Testis (tissue), 3 donors: ENCODE results near the gene MIR17HG. TPM values are rescaled to one million over a fixed set of nuclear protein-coding genes. Genes with fewer than 3 reads are reported as not detected.

Source experiments
- DNase-seq: peaks from one replicate; pipeline ENCODE4 v3.0.0-alpha.2; 2019
- H3K27ac ChIP-seq, 2 donors: fragments of 200-600 bp; sonication (generic); one replicate each; pipeline ENCODE4 v1.5.1; 2019
- H3K27me3 ChIP-seq: fragments of 200-600 bp; sonication (generic); one replicate; pipeline ENCODE4 v1.5.1; 2019
- H3K36me3 ChIP-seq: fragments of 200-600 bp; sonication (generic); one replicate; pipeline ENCODE4 v1.5.1; 2017; ENCODE audit warnings: low read depth; ENCODE audit errors: missing control alignments
- H3K4me1 ChIP-seq: fragments of 200-600 bp; sonication (generic); one replicate; pipeline ENCODE4 v1.5.1; 2019
- H3K4me3 ChIP-seq, 2 donors: fragments of 200-600 bp; sonication (generic); one replicate each; pipeline ENCODE4 v1.5.1; 2017 to 2019
- H3K9me3 ChIP-seq: fragments of 200-600 bp; sonication (generic); one replicate; pipeline ENCODE4 v1.5.1; 2017
- POLR2A ChIP-seq: fragments of 450-650 bp; IDR thresholded peaks from one replicate; pipeline ENCODE4 v1.6.1; 2017; ENCODE audit warnings: antibody characterized with exemption, mild to moderate bottlenecking, moderate library complexity
- WGBS, 2 donors: methylation state at CpG; one replicate each; pipeline ENCODE4 v1.1.5; 2018; 5-methylcytosine and 5-hydroxymethylcytosine counted together
- intact Hi-C: fragments of 100-400 bp; cut with DNase I; formaldehyde crosslinking; loops from one replicate; pipeline ENCODE4 v1.15.1; 2023; ENCODE audit warnings: low total_unique reads
- polyA plus RNA-seq: library from polyadenylated mRNA; stranded (reverse); fragments of 350-450 nt; fragmentation: Illumina TruSeq; extraction: RNeasy Lipid Tissue Mini Kit (QIAGEN cat#74804); gene quantifications from one replicate; pipeline ENCODE4 v1.2.3, GENCODE V29; 2014; ENCODE audit warnings: low read depth, low replicate concordance; ENCODE audit not compliant: insufficient read depth
- total RNA-seq, 2 donors: library from RNA; depleted of rRNA; stranded (reverse); fragments of >200 nt; gene quantifications; one replicate each; pipeline ENCODE4 v1.2.3, GENCODE V29; 2016
- TF ChIP-seq, protein P1 (sequence below), 3 experiments: fragments of 450-650 bp in 2 of 3; fragments of 200-600 bp in 1 of 3; sonication (generic) in 1 of 3; IDR thresholded peaks; one replicate each; pipeline ENCODE4 v1.5.1; 2016 to 2019; ENCODE audit warnings: antibody characterized with exemption in 3 of 3, mild to moderate bottlenecking in 2 of 3, moderate library complexity in 1 of 3

The MIR17HG gene
- total and polyA plus RNA-seq, 3 donors from 2014 or later = 3.3 to 7.7 (median 7.4) TPM

DNA sequence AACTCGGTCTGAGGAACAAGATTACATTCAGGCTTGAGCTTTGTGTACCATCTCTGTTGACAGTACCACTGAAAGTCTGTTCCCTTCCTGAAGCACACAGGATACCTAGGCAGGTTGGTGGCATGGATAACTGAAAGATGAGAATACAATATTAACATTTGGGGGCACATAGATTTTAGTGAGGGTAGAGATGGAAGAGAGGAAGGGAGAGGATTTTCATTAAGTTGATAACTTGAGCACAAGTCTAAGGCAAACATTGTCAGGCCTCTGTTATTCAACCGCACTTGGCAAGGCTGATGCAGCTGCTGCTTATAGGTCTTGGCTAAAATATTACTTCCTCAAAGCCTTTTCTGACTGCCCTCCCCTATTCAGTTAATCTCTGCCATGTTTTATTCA, 10.9 kb downstream of the MIR17HG start:
- intact Hi-C loops = no loop called here
- Histone ChIP-seq H3K4me3 (no peak overlapping the region), H3K4me1 (peaks cover 7% of the 10 kb centered on the region), H3K36me3 (no peaks in the 10 kb centered on the region), H3K9me3 (no peaks in the 10 kb centered on the region), H3K27me3 (no peaks in the 10 kb centered on the region), H3K27ac (no peak overlapping the region)
- 63 to 64% methylated on average over 2 of the region's 2 CpGs for WGBS, 2 donors
- TF ChIP-seq, protein P1, sequence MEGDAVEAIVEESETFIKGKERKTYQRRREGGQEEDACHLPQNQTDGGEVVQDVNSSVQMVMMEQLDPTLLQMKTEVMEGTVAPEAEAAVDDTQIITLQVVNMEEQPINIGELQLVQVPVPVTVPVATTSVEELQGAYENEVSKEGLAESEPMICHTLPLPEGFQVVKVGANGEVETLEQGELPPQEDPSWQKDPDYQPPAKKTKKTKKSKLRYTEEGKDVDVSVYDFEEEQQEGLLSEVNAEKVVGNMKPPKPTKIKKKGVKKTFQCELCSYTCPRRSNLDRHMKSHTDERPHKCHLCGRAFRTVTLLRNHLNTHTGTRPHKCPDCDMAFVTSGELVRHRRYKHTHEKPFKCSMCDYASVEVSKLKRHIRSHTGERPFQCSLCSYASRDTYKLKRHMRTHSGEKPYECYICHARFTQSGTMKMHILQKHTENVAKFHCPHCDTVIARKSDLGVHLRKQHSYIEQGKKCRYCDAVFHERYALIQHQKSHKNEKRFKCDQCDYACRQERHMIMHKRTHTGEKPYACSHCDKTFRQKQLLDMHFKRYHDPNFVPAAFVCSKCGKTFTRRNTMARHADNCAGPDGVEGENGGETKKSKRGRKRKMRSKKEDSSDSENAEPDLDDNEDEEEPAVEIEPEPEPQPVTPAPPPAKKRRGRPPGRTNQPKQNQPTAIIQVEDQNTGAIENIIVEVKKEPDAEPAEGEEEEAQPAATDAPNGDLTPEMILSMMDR (IDR thresholded peaks at IDR 0.05) = no peak
- no peak for TF ChIP-seq POLR2A
- DNase-seq = no peak

DNA sequence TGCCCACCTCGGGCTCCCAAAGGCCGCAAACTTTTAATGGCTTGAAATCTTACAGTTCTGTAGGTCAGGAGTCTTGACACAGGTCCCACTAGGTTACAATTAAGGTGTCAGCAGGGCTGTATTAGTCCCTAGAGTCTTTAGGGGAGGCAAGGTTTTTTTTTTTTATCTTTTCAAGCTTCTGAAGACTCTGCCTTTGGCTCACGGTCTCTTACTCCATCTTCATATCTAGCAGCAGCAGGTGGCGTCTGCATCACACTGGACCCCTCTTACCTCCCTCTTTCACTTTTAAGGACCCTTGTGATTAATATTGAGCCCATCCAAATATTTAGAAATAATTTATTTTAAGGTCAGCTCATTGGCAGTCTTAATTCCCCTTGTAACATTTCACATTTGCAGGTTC, 11.6 kb downstream of the MIR17HG start:
- no peaks in the 10 kb centered on the region for H3K9me3 ChIP-seq

DNA sequence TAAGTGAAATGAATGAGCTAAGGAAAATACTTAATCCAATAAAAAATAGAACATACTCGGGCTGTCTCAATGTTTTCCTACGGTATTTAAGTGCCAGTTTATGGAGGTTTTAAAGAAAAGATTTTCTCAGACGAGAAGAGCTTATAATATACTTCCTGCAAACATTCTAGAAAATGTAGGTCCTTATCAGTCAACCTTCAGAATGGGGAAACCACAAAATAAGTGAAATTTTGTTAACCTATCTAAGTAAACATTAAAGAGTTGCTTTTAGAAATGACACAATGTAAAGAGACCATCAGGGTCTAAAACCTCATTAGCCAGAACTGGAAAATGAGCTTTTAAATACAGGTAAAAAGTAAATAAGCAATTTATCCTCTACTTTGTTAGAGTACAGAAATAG, 12.1 kb downstream of the MIR17HG start:
- no peaks in the 10 kb centered on the region for H3K9me3 ChIP-seq
- no peak for DNase-seq
- no peaks in the 10 kb centered on the region for H3K27me3 ChIP-seq
- H3K27ac ChIP-seq = no peak overlapping the region
- intact Hi-C loops = no loop called here
- H3K4me1 ChIP-seq = no peaks in the 10 kb centered on the region
- TF ChIP-seq POLR2A = no peak
- TF ChIP-seq, protein P1 (IDR thresholded peaks at IDR 0.05) = no peak
- WGBS, 2 donors = 58 to 67% methylated on average over 3 of the region's 3 CpGs
- H3K36me3 ChIP-seq = no peaks in the 10 kb centered on the region
- no peak overlapping the region for H3K4me3 ChIP-seq

More for the DNA sequence above, 11.6 kb downstream of the MIR17HG start:
- Histone ChIP-seq H3K4me3 (no peak overlapping the region), H3K27ac (no peak overlapping the region), H3K4me1 (peaks cover 2% of the 10 kb centered on the region), H3K36me3 (no peaks in the 10 kb centered on the region), H3K27me3 (no peaks in the 10 kb centered on the region)
- no peak for DNase-seq
- whole genome bisulfite sequencing, 2 donors = 70 to 84% methylated on average over 4 of the region's 4 CpGs
- TF ChIP-seq POLR2A = no peak
- TF ChIP-seq, protein P1 (IDR thresholded peaks at IDR 0.05) = no peak
- intact Hi-C loops = no loop called here

DNA sequence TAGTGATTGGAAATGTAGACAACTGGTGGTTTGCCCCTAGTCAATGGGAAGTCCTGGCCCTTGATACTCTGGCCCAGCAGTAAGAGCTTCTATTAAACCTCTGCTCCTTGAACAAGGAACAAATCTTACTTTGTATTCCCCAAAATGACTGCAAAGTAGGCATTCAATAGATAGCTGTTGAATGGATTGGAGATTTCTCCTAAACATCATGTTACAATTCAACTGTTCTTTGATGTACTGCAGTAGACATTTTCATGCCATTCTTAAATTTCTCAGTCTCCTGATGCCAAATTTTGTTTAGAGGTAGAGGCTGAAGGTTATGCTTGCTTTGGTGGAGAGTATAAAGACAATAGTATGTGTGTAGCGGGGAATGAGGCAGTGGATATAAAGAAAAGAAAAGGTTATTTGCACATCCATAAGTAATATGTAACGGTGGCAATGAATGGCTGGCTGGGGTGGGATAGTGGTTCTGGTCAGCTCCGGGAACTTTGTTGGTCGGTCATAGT, 12.8 kb downstream of the MIR17HG start:
- no peaks in the 10 kb centered on the region for H3K9me3 ChIP-seq
- H3K36me3 ChIP-seq = no peaks in the 10 kb centered on the region
- TF ChIP-seq, protein P1 (IDR thresholded peaks at IDR 0.05) = no peak
- no peak for TF ChIP-seq POLR2A
- intact Hi-C loops = no loop called here
- no peak overlapping the region for H3K27ac ChIP-seq
- no peak overlapping the region for H3K4me3 ChIP-seq
- no peak for DNase-seq
- H3K27me3 ChIP-seq = no peaks in the 10 kb centered on the region
- WGBS, 2 donors = 82 to 86% methylated on average over 4 of the region's 4 CpGs
- H3K4me1 ChIP-seq = no peaks in the 10 kb centered on the region

DNA sequence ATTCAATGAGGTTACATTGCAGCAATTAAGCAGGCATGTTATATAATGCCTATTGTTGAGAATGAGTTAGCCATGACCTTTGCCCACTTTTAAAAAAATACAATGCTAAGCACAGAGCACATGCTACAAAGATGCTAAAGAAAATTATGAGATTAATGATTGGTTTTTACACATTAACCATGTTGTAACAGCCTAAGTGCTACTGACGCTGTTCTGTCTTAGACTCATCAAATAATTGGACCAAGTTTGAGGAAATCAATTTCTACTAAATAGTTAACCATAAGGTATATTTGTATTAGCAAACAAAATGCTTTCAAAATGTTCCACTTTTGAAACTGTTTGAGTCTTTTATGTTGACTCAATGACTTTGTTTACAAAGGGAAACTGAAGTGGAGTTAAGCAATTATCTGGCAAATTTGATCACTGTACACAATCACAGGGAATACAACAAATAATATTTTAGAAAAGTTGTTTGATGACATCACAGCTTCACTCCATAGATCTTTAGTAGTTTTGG, 14.3 kb downstream of the MIR17HG start:
- Histone ChIP-seq H3K27ac (no peak overlapping the region), H3K36me3 (no peaks in the 10 kb centered on the region), H3K4me1 (no peaks in the 10 kb centered on the region), H3K4me3 (no peak overlapping the region), H3K9me3 (no peaks in the 10 kb centered on the region), H3K27me3 (no peaks in the 10 kb centered on the region)
- 83 to 94% methylated on average over 1 of the region's 1 CpG for WGBS, 2 donors
- TF ChIP-seq, protein P1 (IDR thresholded peaks at IDR 0.05) = no peak
- no peak for TF ChIP-seq POLR2A
- no peak for DNase-seq
- intact Hi-C loops = no loop called here
